Natural killer cell (primary cell): ENCODE results near the gene SLC25A3. TPM values are rescaled to one million over a fixed set of nuclear protein-coding genes. Genes with fewer than 3 reads are reported as not detected.
"Not testable (repeated sequence)": the region's sequence is repeated elsewhere in the genome, so short reads cannot be mapped to it uniquely, and the experiment has no call there.

Experiments used
- ATAC-seq, 3 donors: fragments of 150-1000 bp in 2 of 3; fragments of 200-7000 bp in 1 of 3; cut with Tn5 transposase; 1 replicate in 1 of 3; 2 replicates in 2 of 3; pipeline ENCODE4 v1.10.0; 2021; ENCODE audit warnings: mild to moderate bottlenecking in 2 of 3, moderate library complexity in 2 of 3
- DNase-seq, 2 donors: peaks; one replicate each; pipeline versions ENCODE4 v3.0.0 to v3.0.0-alpha.2; 2013 to 2021; ENCODE audit warnings: mixed read lengths in 1 of 2
- H3K27ac ChIP-seq: one replicate; pipeline ENCODE4 v1.5.1; 2013; ENCODE audit warnings: mild to moderate bottlenecking, low read length
- H3K27me3 ChIP-seq: one replicate; pipeline ENCODE4 v1.6.1; 2013; ENCODE audit warnings: low read length; ENCODE audit not compliant: control insufficient read depth, insufficient read depth
- H3K36me3 ChIP-seq: one replicate; pipeline ENCODE4 v1.6.1; 2013; ENCODE audit warnings: low read length; ENCODE audit not compliant: control insufficient read depth, insufficient read depth
- H3K4me1 ChIP-seq: one replicate; pipeline ENCODE4 v1.6.1; 2013; ENCODE audit warnings: low read length; ENCODE audit not compliant: control insufficient read depth, insufficient read depth
- H3K4me3 ChIP-seq: one replicate; pipeline ENCODE4 v1.5.1; 2013; ENCODE audit warnings: low read length
- H3K9me3 ChIP-seq: one replicate; pipeline ENCODE4 v1.6.1; 2013; ENCODE audit warnings: low read length; ENCODE audit not compliant: control insufficient read depth, insufficient read depth
- H3K27ac Mint-ChIP-seq, 2 donors: one replicate each; pipeline ENCODE4 v1.8.0; 2022; ENCODE audit warnings: mild to moderate bottlenecking in 2 of 2, mixed read lengths in 2 of 2, moderate library complexity in 1 of 2
- H3K27me3 Mint-ChIP-seq, 2 donors: one replicate each; pipeline ENCODE4 v1.8.0; 2022; ENCODE audit warnings: low read depth in 2 of 2, mixed read lengths in 2 of 2
- H3K36me3 Mint-ChIP-seq: one replicate; pipeline ENCODE4 v1.8.0; 2022; ENCODE audit warnings: mixed read lengths
- H3K4me1 Mint-ChIP-seq, 2 donors: one replicate each; pipeline ENCODE4 v1.8.0; 2022; ENCODE audit warnings: mixed read lengths in 2 of 2
- H3K4me3 Mint-ChIP-seq: one replicate; pipeline ENCODE4 v1.8.0; 2022; ENCODE audit warnings: mild to moderate bottlenecking, moderate library complexity, mixed read lengths
- H3K9me3 Mint-ChIP-seq, 2 donors: one replicate each; pipeline ENCODE4 v1.8.0; 2022; ENCODE audit warnings: mixed read lengths in 2 of 2
- CTCF ChIP-seq: fragments of 200-600 bp; IDR thresholded peaks from one replicate; pipeline ENCODE4 v1.8.0; 2022; ENCODE audit warnings: antibody characterized with exemption
- WGBS: methylation state at CpG from one replicate; pipeline ENCODE4 v1.1.7; 2013; ENCODE audit warnings: missing lambda C conversion rate; ENCODE audit not compliant: insufficient coverage; 5-methylcytosine and 5-hydroxymethylcytosine counted together
- intact Hi-C: fragments of 100-400 bp; cut with micrococcal nuclease; formaldehyde crosslinking; loops from one replicate; pipeline ENCODE4 v1.14.2; 2022
- total RNA-seq, 4 donors: library from RNA; stranded (reverse); fragments of 120-200 nt in 1 of 4; gene quantifications; one replicate each; pipeline versions ENCODE4 v1.2.3 to v1.2.4, GENCODE V29; 2013 to 2022

Gene SLC25A3
- total RNA-seq, 3 donors from 2014 or later (not counting 1 experiment from before 2014, with no cell fraction given), result 393 to 490 (median 433) TPM

- no peak overlapping the region for H3K27ac ChIP-seq
- no peaks in the 10 kb centered on the region for H3K9me3 Mint-ChIP-seq
- no peaks in the 10 kb centered on the region for H3K36me3 ChIP-seq
- H3K27ac Mint-ChIP-seq, result no peak overlapping the region
- no peaks in the 10 kb centered on the region for H3K9me3 ChIP-seq
- TF ChIP-seq CTCF, result no peak
- H3K27me3 Mint-ChIP-seq, result no peaks in the 10 kb centered on the region
- intact Hi-C loops, result no loop called here
- no peaks in the 10 kb centered on the region for H3K27me3 ChIP-seq
- no peak overlapping the region for H3K4me3 Mint-ChIP-seq
- peaks cover under 1% of the 10 kb centered on the region for H3K4me1 ChIP-seq
- H3K4me3 ChIP-seq, result no peak overlapping the region
- peaks cover 3% of the 10 kb centered on the region in 2 donors for H3K4me1 Mint-ChIP-seq
- no peaks in the 10 kb centered on the region for H3K36me3 Mint-ChIP-seq
- 97% methylated on average over 3 of the region's 3 CpGs for WGBS
- DNase-seq (no peak), ATAC-seq (no peak)
Measured at GRCh38 chr12:98561846-98562245, 31.6 kb upstream of the SLC25A3 start.

- H3K36me3 ChIP-seq, result no peaks in the 10 kb centered on the region
- Mint-ChIP-seq H3K27ac (no peak overlapping the region), H3K4me1 (peaks cover 1% of the 10 kb centered on the region in 2 donors), H3K27me3 (no peaks in the 10 kb centered on the region), H3K36me3 (no peaks in the 10 kb centered on the region), H3K9me3 (no peaks in the 10 kb centered on the region), H3K4me3 (no peak overlapping the region)
- intact Hi-C loops, result no loop called here
- ATAC-seq, result no peak
- WGBS, result 67% methylated on average over 1 of the region's 2 CpGs
- H3K9me3 ChIP-seq, result no peaks in the 10 kb centered on the region
- H3K27ac ChIP-seq, result no peak overlapping the region
- TF ChIP-seq CTCF, result no peak
- no peak for DNase-seq
- no peaks in the 10 kb centered on the region for H3K27me3 ChIP-seq
- H3K4me3 ChIP-seq, result no peak overlapping the region
- peaks cover under 1% of the 10 kb centered on the region for H3K4me1 ChIP-seq
Measured at GRCh38 chr12:98572010-98572409, 21.5 kb upstream of the SLC25A3 start.

- H3K9me3 Mint-ChIP-seq, result no peaks in the 10 kb centered on the region
- ATAC-seq (no peak), DNase-seq (no peak)
- no peak overlapping the region for H3K27ac Mint-ChIP-seq
- no peaks in the 10 kb centered on the region for H3K27me3 Mint-ChIP-seq
- H3K4me3 Mint-ChIP-seq, result no peak overlapping the region
- no peak for TF ChIP-seq CTCF
- Histone ChIP-seq H3K4me3 (no peak overlapping the region), H3K36me3 (no peaks in the 10 kb centered on the region), H3K9me3 (no peaks in the 10 kb centered on the region), H3K27ac (no peak overlapping the region), H3K27me3 (no peaks in the 10 kb centered on the region), H3K4me1 (no peaks in the 10 kb centered on the region)
- no peaks in the 10 kb centered on the region for H3K36me3 Mint-ChIP-seq
- no peaks in the 10 kb centered on the region for H3K4me1 Mint-ChIP-seq
- WGBS, result 92% methylated on average over 1 of the region's 1 CpG
- intact Hi-C loops, result no loop called here
Measured at GRCh38 chr12:98574110-98574509, 19.4 kb upstream of the SLC25A3 start.

GRCh38 chr12:98575013-98575412, 18.5 kb upstream of the SLC25A3 start:
- H3K27me3 ChIP-seq, result no peaks in the 10 kb centered on the region
- Mint-ChIP-seq H3K27ac (no peak overlapping the region), H3K27me3 (peaks cover 0 to 2% of the 10 kb centered on the region in 2 donors), H3K4me3 (no peak overlapping the region), H3K4me1 (no peaks in the 10 kb centered on the region), H3K36me3 (no peaks in the 10 kb centered on the region), H3K9me3 (no peaks in the 10 kb centered on the region)
- H3K4me1 ChIP-seq, result no peaks in the 10 kb centered on the region
- no peak overlapping the region for H3K27ac ChIP-seq
- H3K9me3 ChIP-seq, result no peaks in the 10 kb centered on the region
- H3K36me3 ChIP-seq, result no peaks in the 10 kb centered on the region
- 100% methylated on average over 1 of the region's 4 CpGs for WGBS
- H3K4me3 ChIP-seq, result no peak overlapping the region
- ATAC-seq (no peak), DNase-seq (no peak)
- intact Hi-C loops, result no loop called here
- TF ChIP-seq CTCF, result no peak

- H3K27me3 Mint-ChIP-seq, H3K4me3 Mint-ChIP-seq, H3K36me3 ChIP-seq, H3K9me3 Mint-ChIP-seq, intact Hi-C loops, H3K27ac ChIP-seq, H3K27ac Mint-ChIP-seq, H3K4me3 ChIP-seq, H3K27me3 ChIP-seq, H3K36me3 Mint-ChIP-seq, H3K4me1 ChIP-seq, H3K9me3 ChIP-seq, DNase-seq, ATAC-seq, H3K4me1 Mint-ChIP-seq: not testable (repeated sequence)
- 91% methylated on average over 1 of the region's 2 CpGs for WGBS
Measured at GRCh38 chr12:98576795-98577194, 16.7 kb upstream of the SLC25A3 start.
